HepG2 (cell line): ENCODE measurements around the gene CYP4V2. TPM values are rescaled to one million over a fixed set of nuclear protein-coding genes. Genes with fewer than 3 reads are reported as not detected.

Experiments
- AHDC1 ChIP-seq: sonication (generic); formaldehyde crosslinking; IDR thresholded peaks from 2 replicates; pipeline ENCODE4 v1.5.1; 2020; ENCODE audit warnings: mild to moderate bottlenecking, missing genetic modification reagents, borderline replicate concordance
- BRCA1 ChIP-seq: sonication (generic); formaldehyde crosslinking; IDR thresholded peaks from 2 replicates; pipeline ENCODE4 v1.4.0; 2020; ENCODE audit warnings: missing genetic modification reagents
- GFI1 ChIP-seq: sonication (generic); formaldehyde crosslinking; IDR thresholded peaks from 2 replicates; pipeline ENCODE4 v1.5.0; 2020; ENCODE audit warnings: missing genetic modification reagents, mild to moderate bottlenecking, borderline replicate concordance
- HES4 ChIP-seq: sonication (generic); formaldehyde crosslinking; IDR thresholded peaks from 2 replicates; pipeline ENCODE4 v1.9.0; 2021; ENCODE audit warnings: mild to moderate bottlenecking, missing genetic modification reagents, borderline replicate concordance
- IKZF4 ChIP-seq: sonication (generic); formaldehyde crosslinking; IDR thresholded peaks from 2 replicates; pipeline ENCODE4 v1.5.1; 2020; ENCODE audit warnings: borderline replicate concordance, mild to moderate bottlenecking, low read depth, missing genetic modification reagents; ENCODE audit errors: not compliant biosample characterization
- MBD4 ChIP-seq: IDR thresholded peaks from 2 replicates; pipeline ENCODE4 v1.6.1; 2012; ENCODE audit warnings: low read length, inconsistent platforms, borderline replicate concordance
- PHF8 ChIP-seq: sonication (generic); formaldehyde crosslinking; IDR thresholded peaks from 2 replicates; pipeline ENCODE4 v1.5.0; 2020; ENCODE audit warnings: missing genetic modification reagents
- ZFP1 ChIP-seq: IDR thresholded peaks from 2 replicates; pipeline ENCODE4 v1.6.1; 2016
- ZNF292 ChIP-seq: sonication (generic); formaldehyde crosslinking; IDR thresholded peaks from 2 replicates; pipeline ENCODE4 v1.8.1; 2022; ENCODE audit warnings: mild to moderate bottlenecking, low read depth, missing genetic modification reagents, borderline replicate concordance
- ZNF496 ChIP-seq: sonication (generic); formaldehyde crosslinking; IDR thresholded peaks from 2 replicates; pipeline ENCODE4 v1.8.1; 2023; ENCODE audit warnings: mild to moderate bottlenecking, moderate library complexity, missing genetic modification reagents; ENCODE audit not compliant: insufficient replicate concordance
- ZNF768 ChIP-seq: sonication (generic); formaldehyde crosslinking; IDR thresholded peaks from 2 replicates; pipeline ENCODE4 v1.4.0; 2020; ENCODE audit warnings: missing genetic modification reagents
- polyA plus RNA-seq, 8 experiments: library from polyadenylated mRNA; depleted of rRNA in 3 of 8; stranded (reverse) in 7 of 8; unstranded in 1 of 8; fragments of >200 nt; fragmentation: Illumina TruSeq in 4 of 8; extraction: Trizol in 4 of 8; gene quantifications; 2 replicates each; pipeline versions ENCODE4 v1.2.1 to v1.2.3, GENCODE V29; 2011 to 2016; ENCODE audit warnings: low read depth in 4 of 8, missing spikeins in 1 of 8, mixed read lengths in 1 of 8; ENCODE audit not compliant: insufficient read depth in 1 of 8
- total RNA-seq, 5 experiments: library from RNA; depleted of rRNA; stranded (reverse); fragments of >200 nt; fragmentation: Illumina TruSeq; extraction: Trizol; gene quantifications; 2 replicates each; pipeline ENCODE4 v1.2.3, GENCODE V29; 2016; ENCODE audit warnings: low read depth in 1 of 5
- TF ChIP-seq, protein P1 (sequence below): sonication (generic); formaldehyde crosslinking; IDR thresholded peaks from 2 replicates; pipeline ENCODE4 v1.8.1; 2023; ENCODE audit warnings: missing genetic modification reagents, mild to moderate bottlenecking, borderline replicate concordance
- TF ChIP-seq, protein P2 (sequence below): sonication (generic); formaldehyde crosslinking; IDR thresholded peaks from 2 replicates; pipeline ENCODE4 v1.4.0; 2020; ENCODE audit warnings: missing genetic modification reagents
- TF ChIP-seq, protein P3 (sequence below): sonication (generic); formaldehyde crosslinking; IDR thresholded peaks from 2 replicates; pipeline ENCODE4 v1.5.0; 2020; ENCODE audit warnings: missing genetic modification reagents, mild to moderate bottlenecking, borderline replicate concordance
- TF ChIP-seq, protein P4 (sequence below): sonication (generic); formaldehyde crosslinking; IDR thresholded peaks from 2 replicates; pipeline ENCODE4 v1.4.0; 2020; ENCODE audit warnings: missing genetic modification reagents, mild to moderate bottlenecking, borderline replicate concordance

CYP4V2 gene
- total and polyA plus RNA-seq, 2 of the 13 experiments (the other 11 are each of a cell fraction or from before 2014, with no cell fraction given) = 4.7 to 7.2 TPM

DNA sequence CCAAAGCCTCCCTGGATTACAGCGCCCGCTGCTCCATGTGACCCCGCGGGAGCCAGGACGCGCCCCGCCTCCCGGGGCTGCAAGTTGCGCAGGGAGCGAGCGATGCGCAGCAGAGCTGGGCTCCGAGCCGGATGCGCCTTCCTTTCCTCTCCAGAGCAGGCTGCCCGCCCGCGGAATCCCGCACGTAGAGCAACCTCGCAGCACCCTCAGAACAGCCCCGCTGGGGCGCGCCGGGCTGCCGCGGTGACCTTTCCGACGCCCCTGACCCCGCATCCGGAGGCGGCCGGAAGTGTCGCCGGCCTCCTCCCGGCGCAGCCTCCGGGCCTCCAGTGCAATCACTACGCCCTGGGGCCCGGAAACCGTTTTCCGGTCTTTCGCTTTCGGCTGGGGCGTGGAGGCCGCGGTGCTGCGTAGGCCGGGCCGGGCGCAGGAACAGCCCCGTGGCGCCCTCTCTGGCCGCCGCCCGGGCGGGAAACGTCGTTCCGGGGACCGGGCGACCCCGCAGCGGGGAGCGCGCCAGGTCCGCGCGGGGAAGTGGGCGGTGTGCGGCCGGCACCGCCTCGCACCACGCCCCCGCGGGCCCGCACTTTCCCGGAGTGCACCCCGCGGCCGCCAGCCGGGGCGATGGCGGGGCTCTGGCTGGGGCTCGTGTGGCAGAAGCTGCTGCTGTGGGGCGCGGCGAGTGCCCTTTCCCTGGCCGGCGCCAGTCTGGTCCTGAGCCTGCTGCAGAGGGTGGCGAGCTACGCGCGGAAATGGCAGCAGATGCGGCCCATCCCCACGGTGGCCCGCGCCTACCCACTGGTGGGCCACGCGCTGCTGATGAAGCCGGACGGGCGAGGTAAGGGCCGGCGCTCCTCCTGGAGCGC, at the start of gene CYP4V2 (continued):
- peak; percentile 27; the same call in 1 of the 2 replicates for TF ChIP-seq AHDC1 (CRISPR knock-in tag)
- TF ChIP-seq, protein P1, sequence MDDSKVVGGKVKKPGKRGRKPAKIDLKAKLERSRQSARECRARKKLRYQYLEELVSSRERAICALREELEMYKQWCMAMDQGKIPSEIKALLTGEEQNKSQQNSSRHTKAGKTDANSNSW (CRISPR knock-in tag) = no peak
- TF ChIP-seq ZNF496 (CRISPR knock-in tag) = no peak
- peak; percentile 79; the same call in 1 of the 2 replicates for TF ChIP-seq GFI1 (CRISPR knock-in tag)
- TF ChIP-seq BRCA1 = peak; percentile 72; the same call in 1 of the 2 replicates
- peak; percentile 64 for TF ChIP-seq IKZF4 (CRISPR knock-in tag)
- no peak for TF ChIP-seq ZNF292
- TF ChIP-seq ZFP1 (CRISPR knock-in tag) = no peak
- TF ChIP-seq PHF8 = peak; percentile 93
- TF ChIP-seq, protein P2, sequence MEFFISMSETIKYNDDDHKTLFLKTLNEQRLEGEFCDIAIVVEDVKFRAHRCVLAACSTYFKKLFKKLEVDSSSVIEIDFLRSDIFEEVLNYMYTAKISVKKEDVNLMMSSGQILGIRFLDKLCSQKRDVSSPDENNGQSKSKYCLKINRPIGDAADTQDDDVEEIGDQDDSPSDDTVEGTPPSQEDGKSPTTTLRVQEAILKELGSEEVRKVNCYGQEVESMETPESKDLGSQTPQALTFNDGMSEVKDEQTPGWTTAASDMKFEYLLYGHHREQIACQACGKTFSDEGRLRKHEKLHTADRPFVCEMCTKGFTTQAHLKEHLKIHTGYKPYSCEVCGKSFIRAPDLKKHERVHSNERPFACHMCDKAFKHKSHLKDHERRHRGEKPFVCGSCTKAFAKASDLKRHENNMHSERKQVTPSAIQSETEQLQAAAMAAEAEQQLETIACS = peak; percentile 34; the same call in 1 of the 2 replicates
- TF ChIP-seq, protein P3, sequence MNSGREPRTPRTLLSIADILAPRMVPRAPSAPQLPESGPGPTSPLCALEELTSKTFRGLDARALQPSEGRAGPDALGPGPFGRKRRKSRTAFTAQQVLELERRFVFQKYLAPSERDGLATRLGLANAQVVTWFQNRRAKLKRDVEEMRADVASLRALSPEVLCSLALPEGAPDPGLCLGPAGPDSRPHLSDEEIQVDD (CRISPR knock-in tag) = no peak
- no peak for TF ChIP-seq MBD4
- peak; percentile 87 for TF ChIP-seq HES4 (CRISPR knock-in tag)
- peak; percentile 66; the same call in 1 of the 2 replicates for TF ChIP-seq ZNF768 (CRISPR knock-in tag)
- TF ChIP-seq, protein P4, sequence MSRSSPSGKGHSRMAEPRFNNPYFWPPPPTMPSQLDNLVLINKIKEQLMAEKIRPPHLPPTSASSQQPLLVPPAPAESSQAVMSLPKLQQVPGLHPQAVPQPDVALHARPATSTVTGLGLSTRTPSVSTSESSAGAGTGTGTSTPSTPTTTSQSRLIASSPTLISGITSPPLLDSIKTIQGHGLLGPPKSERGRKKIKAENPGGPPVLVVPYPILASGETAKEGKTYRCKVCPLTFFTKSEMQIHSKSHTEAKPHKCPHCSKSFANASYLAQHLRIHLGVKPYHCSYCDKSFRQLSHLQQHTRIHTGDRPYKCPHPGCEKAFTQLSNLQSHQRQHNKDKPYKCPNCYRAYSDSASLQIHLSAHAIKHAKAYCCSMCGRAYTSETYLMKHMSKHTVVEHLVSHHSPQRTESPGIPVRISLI (CRISPR knock-in tag) = peak; percentile 23; the same call in 1 of the 2 replicates
